Caco-2 (cell line): ENCODE data around the gene OTOG. TPM values are rescaled to one million over a fixed set of nuclear protein-coding genes. Genes with fewer than 3 reads are reported as not detected.

Experiments
- BruUV-seq: library from RNA; stranded (reverse); fragments of 400-500 nt; replicated peaks from 2 replicates; lab custom pipeline; 2021; lab: Mats Ljungman, UMichigan
- CTCF ChIA-PET: fragments of 300-600 bp; sonication (Branson Sonifier 250); formaldehyde crosslinking; loops from one replicate; lab custom pipeline; 2022; ENCODE audit warnings: antibody characterized with exemption; lab: Charles Lee
- POLR2A ChIA-PET: fragments of 300-600 bp; sonication (Branson Sonifier 250); formaldehyde crosslinking; loops from one replicate; lab custom pipeline; 2022; ENCODE audit warnings: antibody characterized with exemption; lab: Charles Lee
- DNase-seq, 2 experiments: peaks; one replicate each; pipeline versions ENCODE4 v3.0.0 to v3.0.0-alpha.2; 2020 to 2022
- H3K27me3 ChIP-seq: replicated peaks from 2 replicates; pipeline ENCODE4 v1.6.0; 2011; ENCODE audit warnings: low read length; ENCODE audit not compliant: control insufficient read depth, insufficient read depth
- H3K36me3 ChIP-seq: 2 replicates; pipeline ENCODE4 v1.5.1; 2011; ENCODE audit warnings: low read length; ENCODE audit not compliant: control insufficient read depth, insufficient read depth
- H3K4me1 ChIP-seq: fragments of 250-450 bp; sonication (Bioruptor Pico); 2 replicates; pipeline ENCODE4 v1.5.1; 2020; ENCODE audit warnings: mild to moderate bottlenecking
- H3K4me3 ChIP-seq: 2 replicates; pipeline ENCODE4 v1.5.1; 2011; ENCODE audit warnings: low read depth, mild to moderate bottlenecking, control low read depth, low read length
- H3K9me3 ChIP-seq: fragments of 250-450 bp; sonication (Bioruptor Pico); 2 replicates; pipeline ENCODE4 v1.5.1; 2020; ENCODE audit warnings: mild to moderate bottlenecking, moderate library complexity
- H3K27ac Mint-ChIP-seq: one replicate; pipeline ENCODE4 v1.8.0; 2022; ENCODE audit warnings: mixed read lengths; ENCODE audit not compliant: unreplicated experiment
- H3K27me3 Mint-ChIP-seq: one replicate; pipeline ENCODE4 v1.8.0; 2022; ENCODE audit warnings: mixed read lengths; ENCODE audit not compliant: insufficient read depth, unreplicated experiment
- H3K36me3 Mint-ChIP-seq: one replicate; pipeline ENCODE4 v1.8.0; 2022; ENCODE audit warnings: mild to moderate bottlenecking, mixed read lengths; ENCODE audit not compliant: insufficient read depth, unreplicated experiment
- H3K4me1 Mint-ChIP-seq: one replicate; pipeline ENCODE4 v1.8.0; 2022; ENCODE audit warnings: low read depth, mixed read lengths; ENCODE audit not compliant: unreplicated experiment
- H3K4me3 Mint-ChIP-seq: one replicate; pipeline ENCODE4 v1.8.0; 2022; ENCODE audit warnings: mild to moderate bottlenecking, moderate library complexity, mixed read lengths; ENCODE audit not compliant: unreplicated experiment
- H3K9me3 Mint-ChIP-seq: one replicate; pipeline ENCODE4 v1.8.0; 2022; ENCODE audit warnings: mixed read lengths; ENCODE audit not compliant: unreplicated experiment
- CTCF ChIP-seq, 2 experiments: fragments of 200-600 bp in 1 of 2; IDR thresholded peaks; 1 replicate in 1 of 2; 2 replicates in 1 of 2; pipeline versions ENCODE4 v1.5.1 to v1.8.0; 2011 to 2022; ENCODE audit warnings: antibody characterized with exemption in 1 of 2, control low read depth in 1 of 2, inconsistent platforms in 1 of 2, low read depth in 1 of 2, low read length in 1 of 2, mild to moderate bottlenecking in 1 of 2, moderate library complexity in 1 of 2; ENCODE audit not compliant: insufficient read depth in 1 of 2, severe bottlenecking in 1 of 2, unreplicated experiment in 1 of 2
- intact Hi-C: fragments of 100-400 bp; cut with micrococcal nuclease; formaldehyde crosslinking; loops from one replicate; pipeline ENCODE4 v1.10.0; 2022; ENCODE audit not compliant: unreplicated experiment
- total RNA-seq: library from RNA; stranded (reverse); gene quantifications from 2 replicates; pipeline ENCODE4 v1.2.3, GENCODE V29; 2022

OTOG gene
- total RNA-seq, 1 experiment from 2014 or later: 0.95 TPM

DNA sequence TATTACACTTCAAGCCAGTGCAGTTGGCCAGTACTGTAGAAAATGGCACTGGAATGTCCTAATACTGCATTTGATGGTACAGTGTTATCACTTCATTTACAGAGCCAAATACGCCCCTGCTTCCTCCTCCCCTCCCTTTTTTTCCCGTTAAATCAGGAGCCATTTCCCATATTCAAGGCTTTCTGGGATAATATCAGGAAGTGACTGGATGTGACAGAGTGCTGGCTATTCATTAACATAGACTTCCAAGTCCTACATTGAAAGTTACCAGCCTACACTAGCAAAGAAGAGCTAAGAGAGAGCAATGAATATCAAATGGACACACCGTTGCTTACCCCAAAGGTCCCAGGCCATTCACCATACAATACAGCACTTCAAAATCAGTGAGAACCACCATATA is 38.3 kb upstream of the OTOG start:
- no TSS peak for BruUV-seq
- intact Hi-C loops: no loop called here
- no peak for DNase-seq
- TF ChIP-seq CTCF (IDR thresholded peaks at IDR 0.05; ENCODE audit: insufficient read depth in 1 of 2, low read depth in 1 of 2, low read length in 1 of 2, severe bottlenecking in 1 of 2, unreplicated experiment in 1 of 2): no peak
- H3K27me3 ChIP-seq: no peaks in the 10 kb centered on the region
- Mint-ChIP-seq H3K4me3 (no peak overlapping the region), H3K27ac (no peak overlapping the region), H3K36me3 (peaks cover 71% of the 10 kb centered on the region), H3K27me3 (no peaks in the 10 kb centered on the region), H3K4me1 (no peaks in the 10 kb centered on the region), H3K9me3 (no peaks in the 10 kb centered on the region)
- H3K9me3 ChIP-seq: no peaks in the 10 kb centered on the region
- ChIA-PET CTCF (no interaction called here), POLR2A (no interaction called here)
- peaks cover 4% of the 10 kb centered on the region for H3K36me3 ChIP-seq
- no peak overlapping the region for H3K4me3 ChIP-seq
- no peaks in the 10 kb centered on the region for H3K4me1 ChIP-seq

GRCh38 chr11:17510507-17511206 is 36.4 kb upstream of the OTOG start:
- Histone ChIP-seq H3K4me3 (no peak overlapping the region), H3K9me3 (no peaks in the 10 kb centered on the region), H3K27me3 (no peaks in the 10 kb centered on the region), H3K36me3 (peaks cover 4% of the 10 kb centered on the region), H3K4me1 (no peaks in the 10 kb centered on the region)
- TF ChIP-seq CTCF (IDR thresholded peaks at IDR 0.05; ENCODE audit: insufficient read depth in 1 of 2, low read depth in 1 of 2, low read length in 1 of 2, severe bottlenecking in 1 of 2, unreplicated experiment in 1 of 2): no peak
- Mint-ChIP-seq H3K27ac (no peak overlapping the region), H3K27me3 (no peaks in the 10 kb centered on the region), H3K4me3 (no peak overlapping the region), H3K9me3 (no peaks in the 10 kb centered on the region), H3K36me3 (peaks cover 67% of the 10 kb centered on the region), H3K4me1 (no peaks in the 10 kb centered on the region)
- no peak for DNase-seq
- POLR2A ChIA-PET: no interaction called here
- no TSS peak for BruUV-seq
- intact Hi-C loops: no loop called here
- CTCF ChIA-PET: no interaction called here

DNA sequence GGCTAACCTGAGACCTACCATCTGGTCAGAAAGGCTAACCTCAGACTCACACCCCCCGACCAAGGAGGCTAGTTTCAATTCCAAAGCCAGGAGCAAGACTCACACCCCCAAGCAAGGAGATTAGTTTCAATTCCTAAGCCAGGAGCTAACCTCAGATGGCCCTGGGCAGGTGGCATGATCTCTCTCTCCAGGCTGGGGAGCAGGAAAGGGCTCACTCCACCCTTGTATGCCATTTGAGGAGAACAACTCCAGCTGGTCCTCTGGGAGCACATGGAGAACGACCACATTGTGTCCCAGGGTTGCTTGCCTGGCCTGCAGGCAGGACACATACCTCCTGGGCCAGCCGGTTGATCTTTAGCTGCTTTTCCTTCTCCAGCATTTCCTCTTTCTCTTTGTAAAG is 35.5 kb upstream of the OTOG start:
- Mint-ChIP-seq H3K27me3 (no peaks in the 10 kb centered on the region), H3K4me1 (no peaks in the 10 kb centered on the region), H3K27ac (peak overlapping the region; percentile 43), H3K9me3 (no peaks in the 10 kb centered on the region), H3K4me3 (no peak overlapping the region), H3K36me3 (peaks cover 58% of the 10 kb centered on the region)
- no TSS peak for BruUV-seq
- H3K27me3 ChIP-seq: no peaks in the 10 kb centered on the region
- no peak for DNase-seq
- ChIA-PET POLR2A (no interaction called here), CTCF (no interaction called here)
- H3K36me3 ChIP-seq: peaks cover 8% of the 10 kb centered on the region
- intact Hi-C loops: no loop called here
- H3K4me1 ChIP-seq: no peaks in the 10 kb centered on the region
- H3K9me3 ChIP-seq: no peaks in the 10 kb centered on the region
- TF ChIP-seq CTCF (IDR thresholded peaks at IDR 0.05; ENCODE audit: insufficient read depth in 1 of 2, low read depth in 1 of 2, low read length in 1 of 2, severe bottlenecking in 1 of 2, unreplicated experiment in 1 of 2): no peak
- no peak overlapping the region for H3K4me3 ChIP-seq
